NCI-H146 treated with DMSO at 0.1 percent for 48 hours (cell line): Measurements from ENCODE around the gene DHRS7B.
"Not testable (repeated sequence)": the region's sequence is repeated elsewhere in the genome, so short reads cannot be mapped to it uniquely, and the experiment has no call there.

Experiments
- DNase-seq: peaks from one replicate; lab custom pipeline; 2025; ENCODE audit not compliant: unreplicated experiment; lab: John Stamatoyannopoulos, UW

Gene DHRS7B

GRCh38 chr17:21176773-21177395 is 50.1 kb downstream of the DHRS7B start:
- DNase-seq, result no peak

DNA sequence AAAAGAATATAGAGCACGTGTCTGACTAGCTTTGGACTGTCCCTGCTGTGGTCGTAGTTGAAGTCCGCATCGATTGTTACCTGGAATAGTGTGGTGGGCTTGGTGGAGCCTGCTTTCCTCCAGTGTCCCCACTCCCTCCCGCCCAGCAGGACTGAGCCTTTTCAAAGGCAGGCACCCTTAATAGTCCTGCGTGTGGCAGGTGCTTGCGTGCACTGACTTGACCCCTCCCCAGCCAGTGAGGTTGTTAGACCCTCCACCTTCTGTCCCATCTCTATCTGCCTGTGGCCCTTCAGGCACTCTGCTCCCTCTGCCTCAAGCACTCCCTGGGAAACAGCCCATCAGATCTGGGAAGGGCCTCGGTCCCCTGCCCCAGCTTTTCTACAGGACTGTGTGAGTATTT is 50.6 kb downstream of the DHRS7B start:
- no peak for DNase-seq

GRCh38 chr17:21177854-21178600 is 51.3 kb downstream of the DHRS7B start:
- no peak for DNase-seq

- no peak for DNase-seq
Measured at GRCh38 chr17:21183468-21183867, 56.7 kb downstream of the DHRS7B start.

DNA sequence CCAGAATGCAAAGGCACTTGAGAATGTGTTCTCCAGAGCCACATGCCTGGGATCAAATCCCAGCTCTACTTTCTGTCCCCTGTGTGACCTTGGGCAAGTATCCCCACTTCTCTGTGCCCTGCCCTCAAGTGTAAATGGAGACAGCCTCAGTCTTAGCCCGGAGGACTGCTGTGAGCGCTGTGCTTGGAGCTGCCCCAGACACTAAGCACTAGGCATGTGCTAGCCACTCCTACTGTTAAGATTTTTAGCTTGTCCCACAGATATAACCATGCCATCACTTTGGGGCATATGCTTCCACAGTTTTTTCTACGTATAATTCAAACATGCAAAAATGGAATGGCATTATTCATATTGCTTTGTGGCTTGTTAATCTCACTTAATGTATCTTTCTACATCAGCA is 57.8 kb downstream of the DHRS7B start:
- DNase-seq, result no peak

GRCh38 chr17:21185061-21185460 is 58.3 kb downstream of the DHRS7B start:
- no peak for DNase-seq

GRCh38 chr17:21186399-21187187 is 59.8 kb downstream of the DHRS7B start:
- DNase-seq, result no peak

GRCh38 chr17:21189361-21189760 is 62.6 kb downstream of the DHRS7B start:
- no peak for DNase-seq

GRCh38 chr17:21190078-21190477 is 63.3 kb downstream of the DHRS7B start:
- DNase-seq, result no peak

GRCh38 chr17:21191698-21192097 is 64.9 kb downstream of the DHRS7B start:
- DNase-seq, result no peak

DNA sequence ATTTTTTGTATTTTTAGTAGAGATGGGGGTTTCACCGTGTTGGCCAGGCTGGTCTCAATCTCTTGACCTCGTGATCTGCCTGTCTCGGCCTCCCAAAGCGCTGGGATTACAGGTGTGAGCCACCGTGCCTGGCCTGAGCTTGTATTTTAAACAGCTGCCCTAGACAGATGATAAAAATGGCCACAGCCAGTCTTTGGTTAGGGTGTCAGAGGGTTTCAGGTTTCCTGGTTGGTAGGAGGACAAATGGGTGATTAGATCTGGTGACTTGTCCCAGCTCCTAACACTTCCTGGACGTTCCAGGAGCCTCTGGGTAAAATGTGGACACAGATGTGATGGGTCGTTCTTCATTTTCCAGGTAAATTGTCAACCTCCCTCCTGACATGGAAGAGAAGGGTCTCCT is 65.7 kb downstream of the DHRS7B start:
- DNase-seq, result not testable (repeated sequence)

GRCh38 chr17:21193031-21193430 is 66.3 kb downstream of the DHRS7B start:
- DNase-seq, result peak; percentile 76

- DNase-seq, result no peak
Measured at GRCh38 chr17:21194226-21194625, 67.5 kb downstream of the DHRS7B start.

GRCh38 chr17:21194703-21195102 is 67.9 kb downstream of the DHRS7B start:
- DNase-seq, result no peak

DNA sequence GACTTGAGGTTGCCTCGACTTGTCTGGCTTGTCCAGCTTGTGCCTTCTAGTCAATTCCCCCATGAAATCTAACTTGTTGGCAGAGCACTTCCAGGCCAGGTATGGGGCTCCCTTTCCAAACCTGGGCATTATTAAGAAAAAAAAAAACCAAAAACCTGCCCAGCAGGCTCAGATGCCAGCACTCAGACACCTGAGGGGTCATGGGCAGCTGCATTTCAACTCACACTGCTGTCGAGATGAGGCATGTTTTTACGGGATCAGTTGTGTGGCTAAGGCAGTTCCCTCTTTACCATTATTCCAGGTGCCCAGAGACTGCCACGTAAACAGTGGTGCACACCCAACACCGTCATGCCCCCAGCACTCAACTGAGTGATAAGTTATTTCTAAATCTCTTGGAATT is 69.4 kb downstream of the DHRS7B start:
- no peak for DNase-seq

GRCh38 chr17:21198411-21198810 is 71.6 kb downstream of the DHRS7B start:
- DNase-seq, result no peak

- no peak for DNase-seq
Measured at GRCh38 chr17:21199311-21199710, 72.5 kb downstream of the DHRS7B start.

DNA sequence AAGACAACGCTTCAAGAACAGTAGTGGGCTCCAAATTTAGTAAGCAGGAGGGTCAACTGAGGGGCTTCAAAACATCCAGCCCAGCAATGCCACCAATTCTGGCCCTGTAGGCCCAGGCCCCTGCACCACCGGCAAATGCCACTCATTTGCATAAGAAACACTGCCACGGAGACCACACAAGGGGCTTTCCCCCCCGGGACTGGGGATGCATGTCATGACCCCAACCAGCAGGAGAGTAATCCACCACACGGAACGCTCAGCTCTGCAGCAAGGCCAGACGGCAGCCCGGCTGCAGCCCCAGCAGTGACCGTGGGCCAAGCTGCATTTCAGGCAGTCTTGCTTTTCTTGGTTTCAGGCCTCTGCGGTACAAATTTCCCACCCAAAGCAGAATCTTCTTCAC is 73.1 kb downstream of the DHRS7B start:
- no peak for DNase-seq

GRCh38 chr17:21200590-21201297 is 74.0 kb downstream of the DHRS7B start:
- no peak for DNase-seq

GRCh38 chr17:21201298-21201595 is 74.5 kb downstream of the DHRS7B start:
- DNase-seq, result no peak

DNA sequence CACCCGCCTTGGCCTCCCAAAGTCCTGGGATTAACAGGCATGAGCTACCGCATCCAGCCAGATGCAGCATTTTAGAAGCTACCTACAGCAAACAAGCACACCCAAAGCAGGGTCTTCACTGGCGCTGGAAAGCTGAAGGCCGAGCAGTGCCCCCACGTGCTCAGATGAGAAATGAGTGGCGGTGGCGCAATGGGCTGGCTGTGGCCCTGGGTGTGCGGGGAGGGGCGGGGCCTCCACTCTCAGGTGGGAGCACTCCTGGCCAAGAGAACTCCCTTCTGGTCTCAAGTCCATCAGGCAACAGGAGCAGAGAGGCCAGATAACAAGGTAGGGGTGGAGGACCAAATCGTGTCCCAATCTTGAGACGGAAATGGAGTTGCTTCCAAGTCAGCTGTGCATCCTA is 75.1 kb downstream of the DHRS7B start:
- no peak for DNase-seq

DNA sequence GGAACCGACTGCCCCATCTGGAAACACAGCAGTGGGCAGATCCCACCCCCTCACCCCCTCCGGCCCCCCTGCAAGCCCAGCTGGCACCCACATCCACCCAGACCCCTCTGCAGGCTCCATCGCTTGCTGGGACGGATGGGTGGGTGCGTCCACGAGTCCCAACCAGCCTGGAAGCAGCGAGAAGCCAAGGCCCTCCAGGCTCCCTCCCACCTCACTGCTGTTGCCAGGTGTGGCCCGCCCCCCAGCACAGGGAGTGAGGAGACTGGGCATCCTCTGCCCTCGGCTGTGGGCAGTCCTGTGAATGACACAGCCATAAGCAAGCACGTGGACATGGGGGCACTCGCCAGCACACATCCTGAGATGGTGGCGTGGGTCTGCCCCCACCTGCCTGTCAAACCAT is 75.7 kb downstream of the DHRS7B start:
- no peak for DNase-seq
